KMS-11 (cell line): Measurements from ENCODE around the gene PLEKHG3.

Experiments used
- H2AFZ ChIP-seq: fragments of 200-600 bp; sonication (generic); 2 replicates; pipeline ENCODE4 v1.6.1; 2016; ENCODE audit warnings: antibody characterized with exemption, mixed run types, low read depth
- H3K27ac ChIP-seq: fragments of 200-600 bp; sonication (generic); 2 replicates; pipeline ENCODE4 v1.6.1; 2016; ENCODE audit warnings: mild to moderate bottlenecking, mixed run types
- H3K27me3 ChIP-seq: fragments of 200-600 bp; sonication (generic); 2 replicates; pipeline ENCODE4 v1.6.1; 2017; ENCODE audit warnings: mild to moderate bottlenecking, low read depth, mixed run types, moderate library complexity; ENCODE audit not compliant: insufficient read depth
- H3K36me3 ChIP-seq: fragments of 200-600 bp; sonication (generic); 2 replicates; pipeline ENCODE4 v1.6.1; 2017; ENCODE audit warnings: mild to moderate bottlenecking, mixed run types; ENCODE audit not compliant: insufficient read depth
- H3K4me1 ChIP-seq: fragments of 200-600 bp; sonication (generic); 2 replicates; pipeline ENCODE4 v1.6.1; 2016; ENCODE audit warnings: mild to moderate bottlenecking, low read depth, mixed run types; ENCODE audit not compliant: poor library complexity, severe bottlenecking
- H3K4me2 ChIP-seq: fragments of 200-600 bp; sonication (generic); 2 replicates; pipeline ENCODE4 v1.7.0; 2016; ENCODE audit warnings: mild to moderate bottlenecking, mixed run types
- H3K4me3 ChIP-seq: fragments of 200-600 bp; sonication (generic); IDR thresholded peaks from 2 replicates; pipeline ENCODE4 v1.6.1; 2017; ENCODE audit warnings: low read depth, low read length, mixed read lengths; ENCODE audit not compliant: insufficient read depth
- H3K79me2 ChIP-seq: fragments of 200-600 bp; sonication (generic); 2 replicates; pipeline ENCODE4 v1.6.1; 2016; ENCODE audit warnings: low read depth, mixed run types; ENCODE audit not compliant: insufficient read depth
- H3K9ac ChIP-seq: fragments of 200-600 bp; sonication (generic); 2 replicates; pipeline ENCODE4 v1.6.1; 2016; ENCODE audit warnings: mild to moderate bottlenecking, mixed run types
- H4K20me1 ChIP-seq: fragments of 200-600 bp; sonication (generic); 2 replicates; pipeline ENCODE4 v1.6.1; 2016; ENCODE audit warnings: mild to moderate bottlenecking, mixed run types; ENCODE audit not compliant: insufficient read depth
- TF ChIP-seq, protein P1 (sequence below): fragments of 200-600 bp; sonication (generic); conservative IDR thresholded peaks from 2 replicates; pipeline ENCODE4 v1.6.1; 2017; ENCODE audit warnings: low read depth, mild to moderate bottlenecking, antibody characterized with exemption, low read length, moderate library complexity, mixed read lengths

The PLEKHG3 gene

DNA sequence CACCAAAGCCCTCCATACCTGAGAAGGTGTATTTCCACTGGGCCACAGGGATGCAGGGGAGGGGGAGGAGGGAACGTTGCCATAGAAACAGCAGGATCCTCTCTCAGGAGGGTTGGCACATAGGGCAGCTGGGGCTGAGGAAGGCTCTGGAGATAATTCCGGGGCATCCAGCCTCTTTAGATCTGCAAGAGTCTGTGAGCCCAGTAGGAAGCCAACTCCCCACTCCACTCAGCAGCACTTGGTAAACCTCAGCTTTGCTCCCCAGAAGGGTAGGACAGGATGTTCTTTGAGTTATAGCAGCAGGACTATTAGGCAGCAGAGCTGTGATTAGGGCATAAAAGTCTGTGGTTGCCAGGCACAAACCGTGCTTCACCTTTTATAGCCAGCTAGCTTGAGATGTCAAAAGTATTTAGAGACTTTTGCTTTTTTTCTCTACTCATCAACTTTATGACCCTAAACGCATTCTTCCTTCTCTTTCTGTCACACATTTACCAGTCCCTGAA, 7.8 kb upstream of the PLEKHG3 start:
- Histone ChIP-seq H3K79me2 (no peaks in the 10 kb centered on the region), H3K36me3 (no peaks in the 10 kb centered on the region), H3K27me3 (no peaks in the 10 kb centered on the region; the same call in 1 of the 2 replicates), H3K4me3 (no peak overlapping the region), H3K27ac (no peak overlapping the region), H4K20me1 (no peaks in the 10 kb centered on the region), H3K4me2 (no peak overlapping the region), H3K4me1 (no peaks in the 10 kb centered on the region), H3K9ac (no peak overlapping the region), H2AFZ (no peak overlapping the region)
- TF ChIP-seq, protein P1, sequence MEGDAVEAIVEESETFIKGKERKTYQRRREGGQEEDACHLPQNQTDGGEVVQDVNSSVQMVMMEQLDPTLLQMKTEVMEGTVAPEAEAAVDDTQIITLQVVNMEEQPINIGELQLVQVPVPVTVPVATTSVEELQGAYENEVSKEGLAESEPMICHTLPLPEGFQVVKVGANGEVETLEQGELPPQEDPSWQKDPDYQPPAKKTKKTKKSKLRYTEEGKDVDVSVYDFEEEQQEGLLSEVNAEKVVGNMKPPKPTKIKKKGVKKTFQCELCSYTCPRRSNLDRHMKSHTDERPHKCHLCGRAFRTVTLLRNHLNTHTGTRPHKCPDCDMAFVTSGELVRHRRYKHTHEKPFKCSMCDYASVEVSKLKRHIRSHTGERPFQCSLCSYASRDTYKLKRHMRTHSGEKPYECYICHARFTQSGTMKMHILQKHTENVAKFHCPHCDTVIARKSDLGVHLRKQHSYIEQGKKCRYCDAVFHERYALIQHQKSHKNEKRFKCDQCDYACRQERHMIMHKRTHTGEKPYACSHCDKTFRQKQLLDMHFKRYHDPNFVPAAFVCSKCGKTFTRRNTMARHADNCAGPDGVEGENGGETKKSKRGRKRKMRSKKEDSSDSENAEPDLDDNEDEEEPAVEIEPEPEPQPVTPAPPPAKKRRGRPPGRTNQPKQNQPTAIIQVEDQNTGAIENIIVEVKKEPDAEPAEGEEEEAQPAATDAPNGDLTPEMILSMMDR = no peak

DNA sequence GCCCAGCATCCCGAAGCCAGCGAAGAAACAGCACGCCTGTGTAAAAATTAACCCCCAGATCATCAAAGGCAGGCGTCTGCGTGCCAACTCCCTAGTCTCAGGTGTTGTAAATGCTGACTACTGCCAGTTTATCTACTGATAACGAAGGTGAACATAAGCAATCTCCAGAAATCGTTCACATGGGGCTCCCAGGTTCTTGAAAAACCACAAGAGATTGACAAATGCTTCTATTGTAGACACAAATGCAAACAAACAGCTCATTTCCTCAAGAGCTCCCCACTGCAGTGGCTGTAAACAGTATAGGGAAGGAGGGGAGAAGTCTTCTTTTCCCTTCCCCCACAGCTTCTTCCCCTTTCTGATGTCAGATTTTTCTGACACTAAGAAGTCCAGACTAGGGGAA, 5.3 kb upstream of the PLEKHG3 start:
- Histone ChIP-seq H3K4me2 (no peak overlapping the region), H3K79me2 (no peaks in the 10 kb centered on the region), H3K4me3 (no peak overlapping the region), H4K20me1 (no peaks in the 10 kb centered on the region), H3K27ac (no peak overlapping the region), H3K27me3 (no peaks in the 10 kb centered on the region), H3K36me3 (no peaks in the 10 kb centered on the region), H2AFZ (no peak overlapping the region), H3K9ac (no peak overlapping the region), H3K4me1 (no peaks in the 10 kb centered on the region)
- TF ChIP-seq, protein P1 = no peak

DNA sequence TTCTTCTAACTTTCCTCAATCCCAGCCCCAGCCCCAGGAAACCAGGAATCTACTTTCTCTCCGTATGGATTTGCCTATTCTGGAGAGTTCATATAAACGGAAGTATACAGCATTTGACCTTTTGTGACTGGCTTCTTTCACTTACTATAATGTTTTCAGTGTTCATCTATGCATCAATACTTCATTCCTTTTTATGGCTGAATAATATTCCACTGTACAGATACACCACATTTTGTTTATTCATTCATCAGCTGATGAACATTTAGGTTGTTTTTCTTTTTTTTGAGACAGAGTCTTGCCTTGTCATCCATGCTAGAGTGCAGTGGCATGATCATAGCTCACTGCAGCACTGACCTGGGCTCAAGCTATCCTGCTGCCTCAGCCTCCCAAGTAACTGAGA, 3.9 kb upstream of the PLEKHG3 start:
- Histone ChIP-seq H3K79me2 (no peaks in the 10 kb centered on the region), H3K4me3 (no peak overlapping the region), H3K27me3 (no peaks in the 10 kb centered on the region), H3K9ac (no peak overlapping the region), H3K36me3 (no peaks in the 10 kb centered on the region), H3K4me1 (no peaks in the 10 kb centered on the region), H3K27ac (no peak overlapping the region), H2AFZ (no peak overlapping the region), H4K20me1 (no peaks in the 10 kb centered on the region), H3K4me2 (no peak overlapping the region)
- TF ChIP-seq, protein P1 = no peak

DNA sequence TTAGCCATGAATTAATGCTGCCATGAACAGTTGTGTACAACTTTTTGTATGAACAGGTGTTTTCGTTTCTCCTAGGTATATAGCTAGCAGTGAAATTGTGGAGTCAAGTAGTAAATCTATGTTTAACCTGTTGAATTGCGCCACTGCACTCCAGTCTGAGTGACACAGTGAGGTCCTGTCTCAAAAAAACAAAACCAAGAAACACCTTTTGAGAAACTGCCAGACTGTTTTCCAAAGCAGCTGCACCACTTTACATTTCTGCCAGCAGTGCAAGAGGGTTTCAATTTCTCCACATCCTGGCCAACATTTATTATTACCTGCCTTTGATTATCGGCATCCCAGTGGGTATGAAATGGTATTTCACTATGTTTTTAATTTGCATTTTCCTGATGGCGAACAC, 3.3 kb upstream of the PLEKHG3 start:
- no peaks in the 10 kb centered on the region for H3K27me3 ChIP-seq
- H3K4me1 ChIP-seq = no peaks in the 10 kb centered on the region
- H3K4me2 ChIP-seq = no peak overlapping the region
- no peaks in the 10 kb centered on the region for H3K79me2 ChIP-seq
- H3K9ac ChIP-seq = no peak overlapping the region
- H3K27ac ChIP-seq = no peak overlapping the region
- TF ChIP-seq, protein P1 = no peak
- H2AFZ ChIP-seq = no peak overlapping the region
- no peaks in the 10 kb centered on the region for H4K20me1 ChIP-seq
- no peaks in the 10 kb centered on the region for H3K36me3 ChIP-seq
- no peak overlapping the region for H3K4me3 ChIP-seq
